SU-DHL-6 (cell line): Measurements from ENCODE around the gene CNPY1.

Experiments used
- H2AFZ ChIP-seq: fragments of 200-600 bp; sonication (generic); 2 replicates; pipeline ENCODE4 v1.6.1; 2014; ENCODE audit warnings: low read depth, mild to moderate bottlenecking, moderate library complexity, mixed read lengths, antibody characterized with exemption, low read length; ENCODE audit not compliant: severe bottlenecking
- H3F3A ChIP-seq: fragments of 200-600 bp; shearing (Covaris generic); 2 replicates; pipeline ENCODE4 v1.6.0; 2016; ENCODE audit warnings: antibody characterized with exemption, mild to moderate bottlenecking; ENCODE audit not compliant: insufficient read depth
- H3K27ac ChIP-seq: fragments of 200-600 bp; sonication (generic); 2 replicates; pipeline ENCODE4 v1.5.1; 2016; ENCODE audit warnings: low read depth, mild to moderate bottlenecking, low read length, moderate library complexity, mixed read lengths
- H3K27me3 ChIP-seq: fragments of 200-600 bp; sonication (generic), shearing (Covaris generic); 2 replicates; pipeline ENCODE4 v1.6.0; 2014; ENCODE audit warnings: mild to moderate bottlenecking, low read length
- H3K36me3 ChIP-seq: fragments of 200-600 bp; sonication (generic); 2 replicates; pipeline ENCODE4 v1.6.1; 2014; ENCODE audit warnings: mild to moderate bottlenecking, low read length, mixed read lengths
- H3K4me2 ChIP-seq: fragments of 300-600, 200-600 bp; shearing (Covaris generic), sonication (generic); 2 replicates; pipeline ENCODE4 v1.6.0; 2014; ENCODE audit warnings: low read length, low read depth, mild to moderate bottlenecking; ENCODE audit not compliant: poor library complexity, severe bottlenecking
- H3K4me3 ChIP-seq: fragments of 200-600 bp; sonication (generic); 2 replicates; pipeline ENCODE4 v1.5.1; 2014; ENCODE audit warnings: antibody characterized with exemption, low read length, mild to moderate bottlenecking, mixed read lengths; ENCODE audit not compliant: insufficient read depth, poor library complexity, severe bottlenecking
- H3K79me2 ChIP-seq: fragments of 200-600 bp; sonication (generic); 2 replicates; pipeline ENCODE4 v1.6.1; 2014; ENCODE audit warnings: mild to moderate bottlenecking, low read length, moderate library complexity; ENCODE audit not compliant: insufficient read depth
- H3K9ac ChIP-seq: fragments of 200-600 bp; sonication (generic); 2 replicates; pipeline ENCODE4 v1.7.0; 2014; ENCODE audit warnings: mild to moderate bottlenecking, low read length
- H3K9me2 ChIP-seq: fragments of 200-600 bp; sonication (generic); replicated peaks from 2 replicates; pipeline ENCODE4 v1.6.1; 2014; ENCODE audit warnings: low read length; ENCODE audit not compliant: insufficient read depth
- H3K9me3 ChIP-seq: fragments of 200-600 bp; sonication (generic); 2 replicates; pipeline ENCODE4 v1.6.1; 2014; ENCODE audit warnings: low read length, mixed read lengths; ENCODE audit not compliant: insufficient read depth
- H4K20me1 ChIP-seq: fragments of 200-600 bp; sonication (generic); 2 replicates; pipeline ENCODE4 v1.6.1; 2014; ENCODE audit warnings: low read depth, mild to moderate bottlenecking, antibody characterized with exemption, low read length, moderate library complexity, mixed read lengths
- EZH2phosphoT487 ChIP-seq: fragments of 200-600 bp; sonication (generic), shearing (Covaris generic); conservative IDR thresholded peaks from 2 replicates; pipeline ENCODE4 v1.6.1; 2018; ENCODE audit warnings: mild to moderate bottlenecking, antibody characterized with exemption, low read length, moderate library complexity, mixed read lengths
- TF ChIP-seq, protein P1 (sequence below): fragments of 200-600 bp; sonication (generic); IDR thresholded peaks from one replicate; pipeline ENCODE4 v1.5.1; 2017; ENCODE audit warnings: antibody characterized with exemption, mild to moderate bottlenecking, low read length, moderate library complexity; ENCODE audit not compliant: insufficient read depth, poor library complexity, severe bottlenecking

The CNPY1 gene

DNA sequence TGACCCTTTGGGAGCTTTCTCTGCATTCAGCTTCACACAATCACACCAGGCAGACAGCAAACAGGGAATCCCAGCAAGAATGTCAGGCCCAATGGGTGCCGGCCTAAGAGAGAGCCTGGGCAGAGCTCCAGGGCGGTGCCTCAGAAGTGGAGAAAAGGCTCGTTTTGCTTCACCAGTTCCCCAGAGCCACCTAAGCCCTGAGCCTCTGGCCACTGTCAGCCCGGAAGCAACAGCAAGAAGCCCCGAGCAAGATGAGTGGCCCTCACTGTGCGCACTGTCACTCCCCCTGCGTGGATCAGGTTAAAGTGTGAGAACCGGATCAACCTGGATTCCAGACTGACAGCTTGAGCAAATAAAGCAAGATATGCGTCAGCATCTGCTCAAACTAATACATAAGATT, 14.7 kb downstream of the CNPY1 start:
- TF ChIP-seq, protein P1, sequence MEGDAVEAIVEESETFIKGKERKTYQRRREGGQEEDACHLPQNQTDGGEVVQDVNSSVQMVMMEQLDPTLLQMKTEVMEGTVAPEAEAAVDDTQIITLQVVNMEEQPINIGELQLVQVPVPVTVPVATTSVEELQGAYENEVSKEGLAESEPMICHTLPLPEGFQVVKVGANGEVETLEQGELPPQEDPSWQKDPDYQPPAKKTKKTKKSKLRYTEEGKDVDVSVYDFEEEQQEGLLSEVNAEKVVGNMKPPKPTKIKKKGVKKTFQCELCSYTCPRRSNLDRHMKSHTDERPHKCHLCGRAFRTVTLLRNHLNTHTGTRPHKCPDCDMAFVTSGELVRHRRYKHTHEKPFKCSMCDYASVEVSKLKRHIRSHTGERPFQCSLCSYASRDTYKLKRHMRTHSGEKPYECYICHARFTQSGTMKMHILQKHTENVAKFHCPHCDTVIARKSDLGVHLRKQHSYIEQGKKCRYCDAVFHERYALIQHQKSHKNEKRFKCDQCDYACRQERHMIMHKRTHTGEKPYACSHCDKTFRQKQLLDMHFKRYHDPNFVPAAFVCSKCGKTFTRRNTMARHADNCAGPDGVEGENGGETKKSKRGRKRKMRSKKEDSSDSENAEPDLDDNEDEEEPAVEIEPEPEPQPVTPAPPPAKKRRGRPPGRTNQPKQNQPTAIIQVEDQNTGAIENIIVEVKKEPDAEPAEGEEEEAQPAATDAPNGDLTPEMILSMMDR = no peak
- TF ChIP-seq EZH2phosphoT487 = no peak
- H3K27me3 ChIP-seq = no peaks in the 10 kb centered on the region

DNA sequence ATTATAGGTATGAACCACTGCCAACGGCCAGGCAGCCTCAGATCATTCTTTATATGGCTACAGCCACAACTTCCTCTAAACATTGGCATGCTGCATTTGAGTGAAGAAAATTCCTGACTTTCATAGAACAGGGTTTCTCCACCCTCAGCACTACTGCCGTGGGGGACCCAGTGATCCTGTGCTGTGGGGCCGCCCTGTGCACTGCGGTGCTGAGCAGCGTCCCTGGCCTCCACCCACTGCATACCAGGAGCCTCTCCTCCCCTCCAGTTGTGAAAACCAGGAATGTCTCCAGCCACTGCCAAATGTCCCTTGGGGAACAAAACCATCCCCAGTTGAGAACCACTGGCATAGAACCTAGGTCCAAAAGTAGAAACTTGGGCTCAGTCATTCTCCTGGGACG, 15.8 kb downstream of the CNPY1 start:
- TF ChIP-seq, protein P1 = no peak
- no peak for TF ChIP-seq EZH2phosphoT487
- Histone ChIP-seq H3K9me3 (no peaks in the 10 kb centered on the region), H3F3A (no peaks in the 10 kb centered on the region), H3K27ac (no peak overlapping the region), H3K4me3 (no peak overlapping the region), H3K27me3 (no peaks in the 10 kb centered on the region), H2AFZ (no peak overlapping the region), H3K79me2 (no peaks in the 10 kb centered on the region), H3K9ac (no peak overlapping the region), H3K4me2 (no peak overlapping the region), H3K9me2 (no peaks in the 10 kb centered on the region), H4K20me1 (no peaks in the 10 kb centered on the region), H3K36me3 (no peaks in the 10 kb centered on the region)

More for the DNA sequence above, 14.7 kb downstream of the CNPY1 start:
- Histone ChIP-seq H4K20me1 (no peaks in the 10 kb centered on the region), H2AFZ (no peak overlapping the region), H3K9ac (no peak overlapping the region), H3K4me2 (no peak overlapping the region), H3K9me3 (no peaks in the 10 kb centered on the region), H3K79me2 (no peaks in the 10 kb centered on the region), H3K4me3 (no peak overlapping the region), H3F3A (no peaks in the 10 kb centered on the region), H3K9me2 (no peaks in the 10 kb centered on the region), H3K27ac (no peak overlapping the region), H3K36me3 (no peaks in the 10 kb centered on the region)

DNA sequence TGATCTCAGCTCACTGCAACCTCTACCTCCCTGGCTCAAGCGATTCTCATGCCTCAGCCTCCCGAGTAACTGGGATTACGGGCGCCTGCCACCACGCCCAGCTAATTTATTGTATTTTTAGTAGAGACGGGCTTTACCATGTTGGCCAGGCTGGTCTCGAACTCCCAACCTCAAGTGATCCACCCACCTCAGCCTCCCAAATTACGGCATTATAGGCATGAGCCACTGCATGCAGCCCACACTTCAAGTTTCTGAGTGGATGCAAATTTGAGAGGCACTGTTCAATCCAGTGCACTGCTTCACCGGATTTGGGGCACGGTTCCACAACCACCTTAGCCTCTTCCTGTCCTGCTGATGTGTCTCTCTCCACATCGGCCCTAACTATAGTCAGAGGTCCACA, 16.5 kb downstream of the CNPY1 start:
- Histone ChIP-seq H2AFZ (no peak overlapping the region), H3K79me2 (no peaks in the 10 kb centered on the region), H3K9ac (no peak overlapping the region), H3K9me2 (no peaks in the 10 kb centered on the region), H4K20me1 (no peaks in the 10 kb centered on the region), H3K27me3 (no peaks in the 10 kb centered on the region), H3K4me2 (no peak overlapping the region), H3K36me3 (no peaks in the 10 kb centered on the region), H3F3A (no peaks in the 10 kb centered on the region), H3K4me3 (no peak overlapping the region), H3K27ac (no peak overlapping the region), H3K9me3 (no peaks in the 10 kb centered on the region)
- TF ChIP-seq, protein P1 = no peak
- no peak for TF ChIP-seq EZH2phosphoT487

DNA sequence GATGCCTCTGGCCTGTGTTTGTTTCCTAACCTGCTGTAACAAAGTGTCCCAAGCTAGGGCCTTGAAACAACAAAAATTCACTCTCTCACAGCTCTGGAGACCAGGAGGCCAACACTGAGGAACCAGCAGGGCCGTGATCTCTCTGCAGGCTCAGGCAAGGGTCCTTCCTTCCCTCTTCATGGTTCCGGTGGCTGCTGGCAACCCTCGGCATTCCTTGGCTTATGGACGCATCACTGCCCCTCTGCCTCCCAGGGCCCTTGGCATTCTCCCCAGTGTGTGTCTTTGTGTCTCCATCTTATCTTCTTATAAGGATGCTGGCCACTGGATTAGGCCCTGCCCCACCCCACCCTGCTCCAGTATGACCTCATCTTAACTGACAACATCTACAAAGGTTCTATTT, 17.0 kb downstream of the CNPY1 start:
- H3K9me2 ChIP-seq = no peaks in the 10 kb centered on the region
- H3F3A ChIP-seq = no peaks in the 10 kb centered on the region
- H3K9ac ChIP-seq = no peak overlapping the region
- no peaks in the 10 kb centered on the region for H3K79me2 ChIP-seq
- no peaks in the 10 kb centered on the region for H3K27me3 ChIP-seq
- H3K4me2 ChIP-seq = no peak overlapping the region
- H3K27ac ChIP-seq = no peak overlapping the region
- H3K4me3 ChIP-seq = no peak overlapping the region
- H3K9me3 ChIP-seq = no peaks in the 10 kb centered on the region
- H2AFZ ChIP-seq = no peak overlapping the region
- H4K20me1 ChIP-seq = no peaks in the 10 kb centered on the region
- no peak for TF ChIP-seq EZH2phosphoT487
- TF ChIP-seq, protein P1 = no peak
- no peaks in the 10 kb centered on the region for H3K36me3 ChIP-seq
